Measurements from ENCODE around the gene CST8. TPM values are rescaled to one million over a fixed set of nuclear protein-coding genes. Genes with fewer than 3 reads are reported as not detected.

CST8 gene
- total RNA-seq, 4 donors from 2014 or later: not detected

GRCh38 chr20:23453549-23454543, 37.1 kb upstream of the CST8 start:
- no peaks in the 10 kb centered on the region for H3K36me3 ChIP-seq
- TF ChIP-seq POLR2A (IDR thresholded peaks at IDR 0.05): no peak
- no peak for TF ChIP-seq CTCF (IDR thresholded peaks at IDR 0.05)
- no peak overlapping the region for H3K27ac ChIP-seq
- no peaks in the 10 kb centered on the region for H3K9me3 ChIP-seq
- DNase-seq: no peak
- H3K27me3 ChIP-seq: no peaks in the 10 kb centered on the region
- H3K4me3 ChIP-seq: no peak overlapping the region
- no peaks in the 10 kb centered on the region for H3K4me1 ChIP-seq

GRCh38 chr20:23454816-23455215, 36.1 kb upstream of the CST8 start:
- H3K4me3 ChIP-seq: no peak overlapping the region
- DNase-seq: no peak
- H3K4me1 ChIP-seq: no peaks in the 10 kb centered on the region
- no peaks in the 10 kb centered on the region for H3K27me3 ChIP-seq
- no peak overlapping the region for H3K27ac ChIP-seq
- no peak for TF ChIP-seq POLR2A (IDR thresholded peaks at IDR 0.05)
- H3K9me3 ChIP-seq: no peaks in the 10 kb centered on the region
- no peaks in the 10 kb centered on the region for H3K36me3 ChIP-seq

GRCh38 chr20:23455639-23456038, 35.3 kb upstream of the CST8 start:
- Histone ChIP-seq H3K9me3 (no peaks in the 10 kb centered on the region), H3K36me3 (no peaks in the 10 kb centered on the region), H3K27me3 (no peaks in the 10 kb centered on the region), H3K4me3 (no peak overlapping the region), H3K27ac (no peak overlapping the region), H3K4me1 (no peaks in the 10 kb centered on the region)
- TF ChIP-seq CTCF (IDR thresholded peaks at IDR 0.05): no peak
- no peak for TF ChIP-seq POLR2A (IDR thresholded peaks at IDR 0.05)
- DNase-seq: no peak

- no peak for DNase-seq
- no peak overlapping the region for H3K4me3 ChIP-seq
- H3K36me3 ChIP-seq: no peaks in the 10 kb centered on the region
- no peaks in the 10 kb centered on the region for H3K27me3 ChIP-seq
- H3K27ac ChIP-seq: no peak overlapping the region
- TF ChIP-seq CTCF (IDR thresholded peaks at IDR 0.05) (no peak), POLR2A (IDR thresholded peaks at IDR 0.05) (no peak)
- H3K4me1 ChIP-seq: no peaks in the 10 kb centered on the region
- no peaks in the 10 kb centered on the region for H3K9me3 ChIP-seq
These were observed 34.5 kb upstream of the CST8 start for GRCh38 chr20:23456409-23456808.

GRCh38 chr20:23456873-23457272, 34.0 kb upstream of the CST8 start:
- no peaks in the 10 kb centered on the region for H3K27me3 ChIP-seq
- DNase-seq: no peak
- TF ChIP-seq CTCF (IDR thresholded peaks at IDR 0.05) (no peak), POLR2A (IDR thresholded peaks at IDR 0.05) (no peak)
- no peak overlapping the region for H3K27ac ChIP-seq
- no peak overlapping the region for H3K4me3 ChIP-seq
- no peaks in the 10 kb centered on the region for H3K9me3 ChIP-seq
- no peaks in the 10 kb centered on the region for H3K36me3 ChIP-seq
- H3K4me1 ChIP-seq: no peaks in the 10 kb centered on the region

- no peak for DNase-seq
- Histone ChIP-seq H3K4me1 (no peaks in the 10 kb centered on the region), H3K27ac (no peak overlapping the region), H3K9me3 (no peaks in the 10 kb centered on the region), H3K27me3 (no peaks in the 10 kb centered on the region), H3K36me3 (no peaks in the 10 kb centered on the region), H3K4me3 (no peak overlapping the region)
- TF ChIP-seq POLR2A (IDR thresholded peaks at IDR 0.05) (no peak), CTCF (IDR thresholded peaks at IDR 0.05) (no peak)
These were observed 31.3 kb upstream of the CST8 start for GRCh38 chr20:23459461-23460150.

All from Peyer's patch (tissue), 4 donors.